Stimulated activated CD8-positive, alpha-beta memory T cell treated with anti-CD3 and anti-CD28 coated beads, Interleukin-7, amount 100 ng/mL, for 1 hour (primary cell): ENCODE data around the gene GRID2.

Experiments
- DNase-seq, 2 donors: peaks; one replicate each; pipeline ENCODE4 v3.0.0-alpha.2; 2020; ENCODE audit warnings: low read depth in 2 of 2

The GRID2 gene

DNA sequence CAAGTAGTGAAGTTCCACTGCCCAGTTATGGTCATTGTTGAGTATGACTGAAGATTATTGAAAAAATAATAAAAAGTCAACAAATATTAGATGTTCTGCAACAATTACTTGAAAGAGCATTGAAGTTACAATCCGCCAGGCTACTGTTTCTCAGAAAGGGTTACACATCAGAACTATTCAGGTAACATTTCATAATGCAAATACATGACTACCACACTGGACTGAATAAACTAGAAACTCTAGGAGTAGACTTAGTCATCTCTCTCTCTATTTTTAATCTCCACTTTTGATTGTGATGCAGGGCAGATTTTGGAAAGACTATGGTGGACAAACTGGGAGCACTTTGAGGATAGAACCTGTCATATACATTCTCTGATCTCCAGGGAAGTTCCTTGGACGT lies 776.5 kb downstream of the GRID2 start:
- no peak for DNase-seq

DNA sequence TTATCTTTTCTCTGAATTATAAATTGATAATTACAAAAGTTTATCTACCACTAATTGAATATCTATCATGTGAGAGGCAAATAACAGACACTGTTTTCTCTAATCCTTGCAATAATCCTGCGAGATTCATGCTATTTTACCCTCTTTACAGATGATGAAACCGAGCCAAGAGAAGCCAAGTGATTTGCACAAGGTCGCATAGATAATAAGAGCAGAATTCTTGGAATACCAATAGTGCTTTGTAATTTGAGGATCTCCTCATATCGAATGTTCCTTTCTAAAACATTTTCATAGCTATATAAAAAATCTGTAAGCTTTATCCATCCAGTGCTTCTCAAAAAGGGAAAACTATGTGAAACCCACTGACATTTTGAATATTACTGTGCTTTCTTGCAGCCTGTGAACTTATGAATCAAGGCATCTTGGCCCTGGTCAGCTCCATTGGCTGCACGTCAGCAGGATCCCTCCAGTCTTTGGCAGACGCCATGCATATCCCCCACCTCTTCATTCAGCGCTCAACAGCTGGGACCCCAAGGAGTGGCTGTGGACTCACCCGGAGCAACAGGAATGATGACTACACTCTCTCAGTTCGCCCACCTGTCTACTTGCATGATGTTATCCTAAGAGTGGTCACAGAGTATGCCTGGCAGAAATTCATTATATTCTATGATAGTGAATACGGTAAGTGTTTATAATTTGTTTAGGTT lies 781.0 kb downstream of the GRID2 start:
- no peak for DNase-seq

DNA sequence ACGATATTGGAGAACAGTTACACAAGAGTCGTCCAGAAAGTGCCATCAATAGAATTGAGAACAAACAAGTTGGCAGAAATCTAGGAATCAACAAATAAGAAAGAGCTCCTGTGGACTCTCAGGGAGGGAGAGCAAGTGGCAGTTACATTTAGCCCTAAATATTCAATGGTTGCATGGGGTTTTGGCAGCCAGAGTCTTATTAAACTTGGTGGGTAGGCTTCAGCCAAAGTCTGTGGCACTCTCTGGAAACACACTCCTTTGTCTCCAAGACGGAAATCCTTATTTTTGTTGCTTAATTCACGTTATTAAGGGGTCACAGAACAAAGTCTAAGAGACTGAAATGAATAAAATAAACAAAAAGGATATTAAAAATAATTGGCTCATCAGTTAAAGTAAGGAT lies 782.6 kb downstream of the GRID2 start:
- DNase-seq: no peak

DNA sequence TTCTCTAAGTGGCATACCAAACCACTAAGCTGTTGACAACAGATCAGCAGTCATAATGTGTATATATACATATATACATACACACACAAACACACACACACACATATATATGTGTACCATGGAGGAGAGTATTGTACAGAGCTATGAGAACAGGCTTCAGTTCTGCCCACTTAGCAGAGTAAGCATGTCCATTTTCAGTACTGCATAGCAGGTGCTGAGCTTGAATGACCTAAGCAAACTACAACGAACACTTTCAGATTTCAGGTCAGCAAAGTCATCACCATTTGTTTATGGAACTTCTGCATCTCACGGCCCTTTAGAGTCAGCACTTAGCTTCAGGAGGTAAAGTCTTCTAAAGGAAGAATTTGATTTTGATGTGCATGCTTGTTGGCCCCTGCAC lies 789.0 kb downstream of the GRID2 start:
- no peak for DNase-seq

DNA sequence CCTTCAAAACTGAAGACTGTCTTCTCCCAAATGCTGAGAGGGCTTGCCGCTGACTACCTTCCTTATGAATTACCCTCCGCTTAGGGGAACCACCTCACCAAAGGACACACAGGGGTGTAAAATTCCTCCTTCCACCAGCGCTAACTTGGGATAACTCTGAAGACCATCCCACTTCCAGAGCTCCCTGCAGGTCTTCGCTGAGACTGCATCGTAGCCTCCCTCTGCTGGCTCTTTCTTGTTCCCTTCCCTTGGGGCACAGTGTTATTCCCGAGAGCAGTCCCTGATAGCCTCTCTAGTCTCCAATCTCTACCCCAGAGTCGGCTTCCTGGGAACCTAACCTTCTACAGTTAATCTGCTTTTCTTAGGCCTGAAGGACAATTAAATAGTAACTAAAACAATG lies 799.3 kb downstream of the GRID2 start:
- DNase-seq: no peak

DNA sequence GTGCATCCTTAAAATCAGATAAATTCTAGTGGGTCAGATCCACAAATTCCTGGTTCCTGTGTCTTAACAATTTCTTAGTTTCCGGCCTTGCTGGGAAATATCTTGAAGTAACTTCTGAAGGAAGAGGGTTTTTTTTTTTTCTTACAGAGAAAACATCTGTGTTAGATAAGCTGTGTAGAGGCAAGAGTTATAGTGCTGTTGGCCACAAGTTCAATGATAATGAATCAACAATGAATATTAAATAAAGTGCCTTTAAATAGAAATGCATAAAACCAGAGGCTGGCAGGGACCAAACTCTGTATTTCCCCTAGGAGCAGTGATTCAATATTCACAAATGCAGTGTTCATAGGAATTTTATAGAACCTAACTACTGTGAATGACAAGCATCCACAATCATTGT lies 812.9 kb downstream of the GRID2 start:
- no peak for DNase-seq

DNA sequence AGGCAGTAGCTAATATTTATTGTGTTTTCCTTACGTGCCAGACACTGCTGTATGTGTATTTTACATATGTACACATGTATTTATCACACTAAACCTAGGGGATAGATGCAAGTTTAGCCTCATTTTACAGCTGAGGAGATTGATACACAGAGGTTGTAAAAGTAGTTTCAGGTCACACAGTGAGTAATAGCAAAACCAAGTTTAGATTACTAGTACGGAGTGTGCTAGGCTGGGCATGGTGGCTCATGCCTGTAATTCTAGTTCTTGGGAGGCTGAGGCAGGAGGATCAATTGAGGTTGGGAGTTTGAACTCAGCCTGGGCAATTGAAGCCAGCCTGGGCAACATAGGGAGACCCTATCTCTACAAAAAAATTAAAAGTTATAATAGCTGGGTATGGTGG lies 823.7 kb downstream of the GRID2 start:
- no peak for DNase-seq

DNA sequence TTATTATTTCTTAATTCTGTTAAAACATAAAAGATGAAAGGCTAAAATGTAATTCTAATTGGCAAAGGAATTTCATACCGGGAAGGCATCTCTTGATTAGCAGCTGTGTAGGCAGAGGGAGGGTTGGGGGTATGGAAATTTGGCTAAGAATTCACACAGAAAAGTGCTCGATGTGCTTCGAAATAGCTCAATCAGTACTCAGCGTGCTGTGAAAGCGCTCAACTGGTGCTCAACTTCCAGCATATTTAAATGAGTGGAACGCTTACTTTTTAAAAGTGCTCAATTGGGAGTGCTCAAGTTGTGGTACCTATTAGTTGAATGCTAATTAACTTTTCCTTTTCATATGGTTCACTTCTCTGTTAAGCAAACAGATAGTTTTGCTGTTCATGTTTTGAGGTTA lies 828.9 kb downstream of the GRID2 start:
- DNase-seq: no peak

DNA sequence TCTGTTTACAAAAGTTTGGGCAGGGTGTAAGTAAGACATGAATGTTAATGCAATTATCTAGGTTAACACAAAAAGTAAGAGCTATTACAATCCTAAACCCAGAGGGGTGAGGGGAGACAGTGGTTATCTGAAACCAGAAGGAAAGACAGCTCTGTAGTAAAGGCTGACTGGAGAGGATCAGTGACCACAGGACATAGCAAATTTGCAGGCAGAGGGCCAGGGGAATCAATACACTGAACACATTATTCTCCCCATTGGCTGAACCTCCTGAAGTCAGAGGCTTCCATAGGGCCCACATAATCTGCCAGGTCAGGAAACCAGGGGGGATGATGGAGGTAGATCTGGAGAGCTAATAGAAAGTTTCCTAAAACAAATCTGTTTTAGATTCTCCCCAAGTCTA lies 835.4 kb downstream of the GRID2 start:
- no peak for DNase-seq

DNA sequence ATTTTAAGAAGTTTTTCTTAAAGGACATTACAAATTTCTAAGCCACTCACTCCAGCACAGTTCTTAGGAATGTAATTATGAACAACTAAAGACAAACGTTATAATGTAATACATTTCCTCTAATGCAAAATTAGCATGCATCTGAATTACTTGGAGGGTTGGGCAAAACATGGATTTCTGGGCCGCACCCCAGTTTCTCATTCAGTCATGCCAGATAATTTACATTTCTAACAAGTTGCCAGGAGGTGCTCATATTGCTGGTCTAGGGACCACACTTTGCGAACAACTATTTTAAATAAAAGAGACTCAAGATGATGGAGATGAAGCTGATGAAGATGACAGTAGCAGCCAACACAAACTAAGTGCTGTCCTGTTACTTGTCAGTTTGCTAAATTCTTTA lies 840.1 kb downstream of the GRID2 start:
- DNase-seq: no peak

DNA sequence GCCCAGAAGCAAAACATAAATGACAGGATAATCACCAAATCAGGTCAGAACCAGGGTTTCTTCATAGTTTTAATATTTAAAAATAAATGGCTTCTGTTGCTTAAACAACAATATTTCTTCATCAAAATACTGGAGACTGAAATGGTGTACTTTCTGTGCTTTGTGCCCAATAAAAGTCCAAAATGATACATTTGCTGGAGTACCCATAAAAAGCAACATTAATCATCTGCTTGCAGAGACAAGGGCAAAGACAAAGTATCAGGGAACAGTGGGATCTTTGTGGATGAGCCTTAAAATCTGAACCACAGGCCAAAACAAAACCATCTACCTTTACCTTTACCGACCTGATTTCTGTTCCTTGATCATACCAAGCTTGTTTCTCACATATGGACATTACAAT lies 840.9 kb downstream of the GRID2 start:
- no peak for DNase-seq

DNA sequence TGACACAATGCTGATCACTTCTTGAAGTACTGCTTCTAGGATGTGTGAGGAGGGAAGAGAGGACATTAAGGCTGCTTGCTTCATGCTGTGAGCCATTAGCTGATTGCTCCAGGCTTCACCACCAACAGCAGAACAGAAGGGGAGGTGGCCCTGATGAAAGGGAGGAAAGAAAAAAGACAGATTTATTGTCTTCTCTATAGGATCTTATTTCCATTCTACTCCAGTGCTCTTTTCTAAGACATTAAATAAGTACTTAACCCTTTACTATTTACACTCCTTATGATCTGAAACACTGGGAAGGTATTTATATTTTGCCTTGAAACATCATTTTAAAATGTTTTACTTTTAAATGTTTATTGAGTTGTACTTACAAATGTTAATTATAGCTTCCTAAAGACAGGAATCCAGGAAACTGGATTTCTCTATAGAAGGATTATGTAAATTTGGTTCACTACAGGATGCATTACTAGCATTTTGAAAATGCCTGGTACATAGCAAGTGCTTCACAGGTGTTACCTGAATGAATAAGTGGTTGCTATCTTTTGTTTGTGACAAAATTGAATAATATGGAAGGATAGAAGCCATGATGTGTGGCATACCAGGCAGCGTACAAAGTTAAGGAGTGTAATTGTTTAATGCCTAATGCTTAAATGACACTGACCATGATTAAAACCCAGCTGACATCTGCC lies 843.9 kb downstream of the GRID2 start:
- no peak for DNase-seq

DNA sequence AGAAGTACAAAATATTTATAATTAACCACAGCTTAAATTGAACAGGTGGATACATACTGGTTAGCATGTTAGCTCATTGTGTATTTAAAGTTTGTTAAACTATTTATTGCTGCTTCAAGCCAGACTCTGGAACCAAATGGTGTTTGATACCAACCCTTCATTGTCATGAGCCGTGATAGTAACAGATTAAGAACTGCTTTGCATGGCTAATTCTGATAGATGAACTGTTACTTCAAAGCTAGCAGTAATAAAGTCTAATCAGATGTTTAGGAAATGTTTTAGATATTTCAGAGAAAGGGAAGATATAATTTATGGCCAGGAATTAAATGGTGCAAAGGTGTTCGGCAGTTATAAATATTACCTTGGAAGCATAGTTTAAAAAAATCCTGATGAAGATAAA lies 848.7 kb downstream of the GRID2 start:
- DNase-seq: no peak

DNA sequence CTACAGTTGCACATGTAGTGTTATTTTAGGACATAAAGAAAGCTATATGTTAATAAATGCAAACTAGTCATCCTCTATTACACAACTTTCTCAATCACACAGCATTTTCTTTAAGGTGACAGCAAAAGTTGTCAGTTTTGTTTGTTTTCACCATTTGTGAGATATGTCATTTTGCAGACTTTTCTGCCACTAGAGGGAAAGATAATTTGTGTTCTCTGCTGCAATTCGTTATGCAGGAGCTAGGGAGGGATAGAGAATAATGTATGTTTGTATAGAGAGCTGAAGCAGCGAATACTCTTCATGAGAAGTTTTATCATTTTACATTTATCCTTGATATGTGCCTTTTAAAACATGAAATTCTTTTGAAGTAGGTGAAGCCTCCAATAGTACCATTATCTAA lies 854.2 kb downstream of the GRID2 start:
- no peak for DNase-seq

DNA sequence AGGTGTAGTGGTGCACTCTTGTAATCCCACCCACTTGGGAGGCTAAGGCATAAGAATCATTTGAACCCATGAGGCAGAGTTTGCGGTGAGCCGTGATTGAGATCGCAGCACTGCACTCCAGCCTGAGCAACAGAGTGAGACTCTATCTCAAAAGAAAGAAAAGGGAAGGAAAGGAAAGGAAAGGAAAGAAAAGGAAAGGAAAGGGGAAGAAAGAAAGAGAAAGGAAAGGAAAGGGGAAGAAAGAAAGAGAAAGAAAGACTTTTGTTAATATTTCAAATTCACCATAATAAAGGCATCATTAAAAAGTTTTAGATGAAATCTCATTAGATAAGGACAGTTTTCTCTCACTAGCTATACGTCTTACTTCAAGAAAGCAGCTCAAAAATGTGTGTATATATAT lies 864.3 kb downstream of the GRID2 start:
- no peak for DNase-seq

DNA sequence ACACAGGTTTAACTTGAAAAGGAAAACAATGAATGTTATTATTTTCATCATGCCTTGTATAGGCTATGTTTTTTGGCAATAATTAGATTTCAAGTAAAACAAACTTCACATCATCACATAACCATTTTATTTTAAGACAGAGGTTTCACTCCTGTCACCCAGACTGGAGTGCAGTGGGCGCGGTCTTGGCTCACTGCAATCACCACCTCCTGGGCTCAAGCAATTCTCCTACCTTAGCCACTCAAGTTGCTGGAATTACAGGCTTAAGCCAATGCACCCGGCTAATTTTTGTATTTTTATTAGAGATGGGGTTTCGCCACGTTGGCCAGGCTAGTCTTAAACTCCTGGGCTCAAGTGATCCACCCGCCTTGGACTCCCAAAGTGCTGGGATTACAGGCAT lies 866.2 kb downstream of the GRID2 start:
- DNase-seq: no peak

DNA sequence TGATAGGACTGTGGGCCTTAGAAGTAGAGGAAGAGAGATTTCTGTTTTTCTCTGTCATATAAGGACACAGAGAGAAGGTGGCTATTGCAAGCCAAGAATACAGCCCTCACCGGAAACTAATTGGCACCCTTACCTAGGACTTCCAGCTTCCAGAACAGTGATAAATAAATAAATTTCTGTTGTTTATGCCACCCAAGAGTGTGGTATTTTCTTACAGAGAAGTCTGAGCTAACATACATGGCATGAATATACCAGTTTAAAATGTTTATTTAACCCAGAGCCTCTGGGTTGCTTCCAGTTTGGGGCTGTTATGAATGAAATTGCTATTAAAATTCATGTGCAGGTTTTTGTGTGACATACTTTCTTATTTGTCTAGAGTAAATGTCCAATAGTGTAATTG lies 870.8 kb downstream of the GRID2 start:
- DNase-seq: no peak

DNA sequence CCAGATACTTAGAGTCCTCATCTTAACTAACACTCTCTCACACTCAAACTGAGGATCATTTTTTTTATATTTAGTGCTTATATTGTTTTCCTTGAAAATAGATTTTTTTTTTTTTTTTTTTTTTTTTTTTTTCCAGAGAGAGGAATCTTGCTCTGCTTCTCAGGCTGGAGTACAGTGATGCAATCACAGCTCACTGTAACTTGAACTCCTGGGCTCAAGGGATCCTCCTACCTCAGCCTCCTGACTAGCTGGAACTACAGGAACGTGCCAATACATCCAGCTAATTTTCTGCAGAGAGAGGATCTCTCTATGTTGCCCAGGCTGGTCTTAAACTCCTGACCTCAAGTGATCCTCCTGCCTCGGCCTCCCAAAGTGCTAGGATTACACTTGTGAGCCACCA lies 874.5 kb downstream of the GRID2 start:
- no peak for DNase-seq

DNA sequence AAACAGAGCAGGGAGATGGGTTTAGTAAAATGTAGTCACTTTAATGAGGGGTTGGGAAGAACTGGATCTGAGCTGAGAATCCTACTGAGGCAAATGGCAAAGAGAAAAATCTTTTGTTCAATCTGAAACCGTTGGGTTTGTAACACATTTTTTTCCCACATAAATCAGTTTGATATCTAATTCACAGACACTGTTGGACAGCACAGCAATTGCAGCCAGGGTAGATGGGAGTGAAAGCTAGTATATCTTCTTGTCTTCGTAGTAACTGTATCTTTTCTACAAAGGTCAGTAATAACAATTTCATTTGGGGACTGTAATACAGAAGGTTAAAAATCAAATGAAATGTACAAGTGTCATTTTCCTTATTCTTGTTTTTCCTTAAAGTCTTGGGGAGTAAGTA lies 875.3 kb downstream of the GRID2 start:
- DNase-seq: no peak

DNA sequence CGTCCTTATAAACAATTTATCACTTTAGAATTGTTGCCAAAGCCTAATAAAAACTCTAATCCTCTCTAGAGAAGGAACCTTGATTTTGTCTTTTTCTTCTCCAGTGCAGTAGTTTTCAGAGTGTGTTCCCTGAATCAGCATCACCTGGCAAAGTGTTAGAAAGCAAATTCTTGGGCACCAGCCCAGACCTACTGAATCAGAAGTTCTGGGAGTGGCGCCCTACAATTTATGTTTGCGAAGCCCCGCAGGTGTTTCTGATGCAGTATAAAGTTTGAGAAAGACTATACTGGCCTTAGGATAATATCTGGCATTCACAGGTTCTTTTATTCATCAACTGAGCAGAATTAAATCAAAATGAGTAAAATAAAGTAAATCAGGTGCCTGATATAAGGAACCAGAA lies 879.0 kb downstream of the GRID2 start:
- no peak for DNase-seq

DNA sequence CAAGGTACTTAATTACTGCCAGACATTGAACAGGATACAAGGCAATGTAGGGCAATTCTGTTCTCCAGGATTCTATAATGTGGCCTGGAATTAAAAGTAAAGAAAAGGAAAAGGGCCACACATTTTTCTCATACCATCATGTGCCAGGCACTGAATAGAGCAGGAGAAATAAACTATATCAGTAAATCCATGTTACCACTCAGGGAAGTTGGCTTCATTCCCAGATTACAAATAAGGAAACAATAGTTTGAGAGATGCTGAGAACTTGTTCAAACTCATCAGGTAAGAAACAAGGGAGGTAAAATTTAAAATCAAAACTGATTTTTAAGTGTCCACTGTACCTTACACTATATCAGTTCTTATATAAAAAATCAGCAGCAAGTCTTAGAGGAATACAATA lies 879.8 kb downstream of the GRID2 start:
- no peak for DNase-seq

DNA sequence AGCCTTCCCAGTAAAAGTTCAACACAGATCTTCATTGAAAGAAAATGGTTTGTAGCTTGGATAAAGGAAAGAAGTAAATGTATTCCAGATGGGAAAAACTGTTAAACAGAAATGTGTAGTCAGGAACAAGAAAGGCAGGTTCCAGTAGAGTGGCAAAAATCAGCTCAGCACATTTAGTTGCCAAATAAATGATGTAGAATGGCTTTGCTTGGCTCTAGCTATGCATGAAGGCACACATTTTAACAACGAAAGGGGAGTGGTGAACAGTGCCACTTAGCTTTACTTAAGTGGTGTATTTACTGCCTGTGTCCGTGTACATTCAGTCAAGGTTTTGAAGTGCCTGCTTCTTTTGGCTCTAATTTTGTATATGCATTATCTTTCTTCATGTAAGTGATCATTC lies 880.3 kb downstream of the GRID2 start:
- DNase-seq: no peak

DNA sequence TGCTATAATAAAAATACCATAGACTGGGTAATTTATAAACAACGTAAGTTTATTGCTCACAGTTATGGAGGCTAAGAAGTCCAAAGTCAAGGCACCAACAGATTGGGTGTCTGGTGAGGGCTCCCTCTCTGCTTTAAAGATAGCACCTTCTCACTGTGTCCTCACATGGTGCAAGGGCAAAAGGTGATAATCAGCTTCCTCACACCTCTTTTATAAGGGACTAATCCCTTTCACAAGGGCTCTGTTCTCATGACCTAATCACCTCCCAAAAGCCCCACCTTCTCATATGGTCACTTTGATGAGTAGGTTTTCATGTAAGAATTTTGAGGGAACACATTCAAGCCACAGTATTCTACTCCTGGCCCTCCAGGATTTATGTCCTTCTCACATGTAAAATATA lies 883.1 kb downstream of the GRID2 start:
- no peak for DNase-seq

DNA sequence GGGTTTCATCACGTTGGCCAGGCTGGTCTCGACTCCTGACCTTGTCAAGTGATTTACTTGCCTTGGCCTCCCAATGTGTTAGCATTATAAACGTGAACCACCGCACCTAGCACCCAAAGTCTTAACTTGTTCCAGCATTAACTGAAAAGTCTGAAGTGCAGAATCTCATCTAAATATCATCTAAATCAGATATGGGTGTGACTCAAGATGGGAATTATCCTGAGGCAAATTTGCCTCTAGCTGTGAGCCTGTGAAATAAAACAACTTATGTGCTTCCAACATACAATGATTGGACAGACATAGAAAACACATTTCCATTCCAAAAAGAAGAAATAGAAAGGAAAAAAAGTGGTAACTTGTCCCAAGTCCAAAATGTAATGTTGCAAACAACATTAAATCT lies 883.7 kb downstream of the GRID2 start:
- DNase-seq: no peak
